Fibroblast of skin of left quadriceps (primary cell): ENCODE measurements around the gene TIMM17A.
A peak's percentile ranks its signal among the peaks of the same experiment; 100 is the strongest.
"Not testable (repeated sequence)": the region's sequence is repeated elsewhere in the genome, so short reads cannot be mapped to it uniquely, and the experiment has no call there.

ENCODE experiments used
- DNase-seq, 2 experiments: peaks; one replicate each; pipeline ENCODE4 v3.0.0-alpha.2; 2013; ENCODE audit warnings: low read depth in 2 of 2

TIMM17A gene

GRCh38 chr1:201940316-201940715 lies 15.0 kb upstream of the TIMM17A start:
- DNase-seq, result not testable (repeated sequence)

GRCh38 chr1:201941420-201942128 lies 13.7 kb upstream of the TIMM17A start:
- no peak for DNase-seq

- DNase-seq, result no peak
Measured at GRCh38 chr1:201942129-201942495, 13.2 kb upstream of the TIMM17A start.

GRCh38 chr1:201944002-201944401 lies 11.3 kb upstream of the TIMM17A start:
- no peak for DNase-seq

GRCh38 chr1:201944639-201945038 lies 10.7 kb upstream of the TIMM17A start:
- DNase-seq, result no peak

GRCh38 chr1:201945157-201945556 lies 10.1 kb upstream of the TIMM17A start:
- DNase-seq, result no peak

- DNase-seq, result no peak
Measured at GRCh38 chr1:201945863-201946223, 9.5 kb upstream of the TIMM17A start.

GRCh38 chr1:201946224-201946908 lies 8.9 kb upstream of the TIMM17A start, which contains the start of gene LMOD1:
Gene LMOD1 (minus strand): TSS chr1:201946548. CDS start chr1:201946340, 208 bp downstream.
- DNase-seq, result peak; percentile 89 to 91

GRCh38 chr1:201947697-201948008 lies 7.7 kb upstream of the TIMM17A start:
- no peak for DNase-seq

- no peak for DNase-seq
Measured at GRCh38 chr1:201949491-201949890, 5.8 kb upstream of the TIMM17A start.

- no peak for DNase-seq
Measured at GRCh38 chr1:201954263-201955008, 867 bp upstream of the TIMM17A start.

GRCh38 chr1:201955729-201956143 lies 433 bp downstream of the TIMM17A start:
- DNase-seq, result no peak

- DNase-seq, result no peak
Measured at GRCh38 chr1:201958348-201958747, 3.0 kb downstream of the TIMM17A start.

- DNase-seq, result not testable (repeated sequence)
Measured at GRCh38 chr1:201962382-201962781, 7.1 kb downstream of the TIMM17A start.

GRCh38 chr1:201964261-201964660 lies 9.0 kb downstream of the TIMM17A start:
- no peak for DNase-seq

GRCh38 chr1:201966171-201966570 lies 10.9 kb downstream of the TIMM17A start:
- no peak for DNase-seq

GRCh38 chr1:201968202-201968925 lies 13.1 kb downstream of the TIMM17A start:
- DNase-seq, result no peak

- no peak for DNase-seq
Measured at GRCh38 chr1:201970334-201971159, 15.2 kb downstream of the TIMM17A start.

- DNase-seq, result no peak
Measured at GRCh38 chr1:201982082-201982622, 26.8 kb downstream of the TIMM17A start.

GRCh38 chr1:201982623-201983379 lies 27.5 kb downstream of the TIMM17A start, which contains the start of gene RNPEP:
Gene RNPEP (plus strand): TSS chr1:201982648. CDS start chr1:201982667, 19 bp downstream.
- no peak for DNase-seq
